Activated T-cell treated with anti-CD3 and anti-CD28 coated beads, Interleukin-2, amount 50 U/mL, for 24 hours (primary cell): ENCODE results near the gene FIG4.
"Not testable (repeated sequence)": the region's sequence is repeated elsewhere in the genome, so short reads cannot be mapped to it uniquely, and the experiment has no call there.

Experiments used
- DNase-seq: peaks from one replicate; pipeline ENCODE4 v3.0.0-alpha.2; 2020
- H3K27ac Mint-ChIP-seq: 2 replicates; pipeline ENCODE4 v1.8.0; 2020; ENCODE audit warnings: mild to moderate bottlenecking, mixed read lengths
- H3K27me3 Mint-ChIP-seq: 2 replicates; pipeline ENCODE4 v1.8.0; 2020; ENCODE audit warnings: mixed read lengths
- H3K36me3 Mint-ChIP-seq: 2 replicates; pipeline ENCODE4 v1.8.0; 2020; ENCODE audit warnings: low read depth, mixed read lengths
- H3K4me1 Mint-ChIP-seq: 2 replicates; pipeline ENCODE4 v1.8.0; 2020; ENCODE audit warnings: low read depth, mixed read lengths
- H3K4me3 Mint-ChIP-seq: 2 replicates; pipeline ENCODE4 v1.8.0; 2020; ENCODE audit warnings: mild to moderate bottlenecking, moderate library complexity, mixed read lengths
- H3K9me3 Mint-ChIP-seq: 2 replicates; pipeline ENCODE4 v1.8.0; 2020; ENCODE audit warnings: mixed read lengths

FIG4 gene

GRCh38 chr6:109715616-109716015 lies 24.5 kb downstream of the FIG4 start:
- Mint-ChIP-seq H3K36me3 (peaks cover 35% of the 10 kb centered on the region), H3K27ac (no peak overlapping the region), H3K4me3 (no peak overlapping the region), H3K27me3 (no peaks in the 10 kb centered on the region), H3K4me1 (peaks cover 13% of the 10 kb centered on the region), H3K9me3 (no peaks in the 10 kb centered on the region)
- no peak for DNase-seq

GRCh38 chr6:109717971-109718370 lies 26.9 kb downstream of the FIG4 start:
- H3K27me3 Mint-ChIP-seq = no peaks in the 10 kb centered on the region
- no peaks in the 10 kb centered on the region for H3K9me3 Mint-ChIP-seq
- DNase-seq = no peak
- H3K4me3 Mint-ChIP-seq = no peak overlapping the region
- H3K27ac Mint-ChIP-seq = no peak overlapping the region
- peaks cover 50% of the 10 kb centered on the region for H3K36me3 Mint-ChIP-seq
- H3K4me1 Mint-ChIP-seq = peaks cover 5% of the 10 kb centered on the region

GRCh38 chr6:109718991-109719390 lies 27.9 kb downstream of the FIG4 start:
- no peaks in the 10 kb centered on the region for H3K4me1 Mint-ChIP-seq
- no peaks in the 10 kb centered on the region for H3K9me3 Mint-ChIP-seq
- DNase-seq = no peak
- no peak overlapping the region for H3K4me3 Mint-ChIP-seq
- H3K27ac Mint-ChIP-seq = no peak overlapping the region
- H3K27me3 Mint-ChIP-seq = no peaks in the 10 kb centered on the region
- peaks cover 58% of the 10 kb centered on the region for H3K36me3 Mint-ChIP-seq

- peaks cover 67% of the 10 kb centered on the region for H3K36me3 Mint-ChIP-seq
Measured at GRCh38 chr6:109720311-109720710, 29.2 kb downstream of the FIG4 start.

GRCh38 chr6:109722011-109722410 lies 30.9 kb downstream of the FIG4 start:
- peaks cover 2% of the 10 kb centered on the region for H3K9me3 Mint-ChIP-seq
- no peak overlapping the region for H3K27ac Mint-ChIP-seq
- no peaks in the 10 kb centered on the region for H3K4me1 Mint-ChIP-seq
- H3K4me3 Mint-ChIP-seq = no peak overlapping the region
- no peak for DNase-seq
- peaks cover 63% of the 10 kb centered on the region for H3K36me3 Mint-ChIP-seq
- H3K27me3 Mint-ChIP-seq = no peaks in the 10 kb centered on the region

More at GRCh38 chr6:109720311-109720710, 29.2 kb downstream of the FIG4 start:
- DNase-seq = no peak
- no peak overlapping the region for H3K27ac Mint-ChIP-seq
- H3K4me3 Mint-ChIP-seq = no peak overlapping the region
- H3K4me1 Mint-ChIP-seq = no peaks in the 10 kb centered on the region
- peaks cover 2% of the 10 kb centered on the region for H3K9me3 Mint-ChIP-seq
- H3K27me3 Mint-ChIP-seq = no peaks in the 10 kb centered on the region

GRCh38 chr6:109722564-109723254 lies 31.6 kb downstream of the FIG4 start:
- Mint-ChIP-seq H3K27me3 (no peaks in the 10 kb centered on the region), H3K9me3 (peaks cover 2% of the 10 kb centered on the region), H3K4me3 (no peak overlapping the region), H3K27ac (no peak overlapping the region), H3K4me1 (no peaks in the 10 kb centered on the region), H3K36me3 (peaks cover 66% of the 10 kb centered on the region)
- DNase-seq = no peak

GRCh38 chr6:109725250-109725649 lies 34.2 kb downstream of the FIG4 start:
- not testable (repeated sequence) for H3K27ac Mint-ChIP-seq, H3K27me3 Mint-ChIP-seq, H3K9me3 Mint-ChIP-seq, H3K4me3 Mint-ChIP-seq, H3K4me1 Mint-ChIP-seq, DNase-seq
- H3K36me3 Mint-ChIP-seq = peaks cover 56% of the 10 kb centered on the region

GRCh38 chr6:109736273-109737025 lies 45.4 kb downstream of the FIG4 start:
- Mint-ChIP-seq H3K4me1 (peaks cover 3% of the 10 kb centered on the region), H3K4me3 (no peak overlapping the region), H3K9me3 (no peaks in the 10 kb centered on the region), H3K27ac (no peak overlapping the region), H3K27me3 (no peaks in the 10 kb centered on the region), H3K36me3 (peaks cover 59% of the 10 kb centered on the region)
- DNase-seq = no peak

GRCh38 chr6:109738255-109738654 lies 47.2 kb downstream of the FIG4 start:
- DNase-seq = no peak
- no peaks in the 10 kb centered on the region for H3K27me3 Mint-ChIP-seq
- H3K9me3 Mint-ChIP-seq = no peaks in the 10 kb centered on the region
- H3K4me3 Mint-ChIP-seq = no peak overlapping the region
- peaks cover 61% of the 10 kb centered on the region for H3K36me3 Mint-ChIP-seq
- H3K27ac Mint-ChIP-seq = no peak overlapping the region
- H3K4me1 Mint-ChIP-seq = peaks cover 3% of the 10 kb centered on the region

GRCh38 chr6:109738667-109739066 lies 47.6 kb downstream of the FIG4 start:
- Mint-ChIP-seq H3K27me3 (no peaks in the 10 kb centered on the region), H3K36me3 (peaks cover 62% of the 10 kb centered on the region), H3K4me3 (no peak overlapping the region), H3K4me1 (peaks cover 3% of the 10 kb centered on the region), H3K27ac (no peak overlapping the region), H3K9me3 (no peaks in the 10 kb centered on the region)
- DNase-seq = no peak

- DNase-seq = no peak
- peaks cover 3% of the 10 kb centered on the region for H3K4me1 Mint-ChIP-seq
- H3K4me3 Mint-ChIP-seq = no peak overlapping the region
- H3K27ac Mint-ChIP-seq = no peak overlapping the region
- H3K27me3 Mint-ChIP-seq = no peaks in the 10 kb centered on the region
- no peaks in the 10 kb centered on the region for H3K9me3 Mint-ChIP-seq
- H3K36me3 Mint-ChIP-seq = peaks cover 68% of the 10 kb centered on the region
Measured at GRCh38 chr6:109739686-109740085, 48.6 kb downstream of the FIG4 start.

- H3K27ac Mint-ChIP-seq = peak overlapping the region; percentile 54
- H3K27me3 Mint-ChIP-seq = no peaks in the 10 kb centered on the region
- H3K36me3 Mint-ChIP-seq = peaks cover 57% of the 10 kb centered on the region
- peaks cover 3% of the 10 kb centered on the region for H3K4me1 Mint-ChIP-seq
- DNase-seq = no peak
- no peak overlapping the region for H3K4me3 Mint-ChIP-seq
- H3K9me3 Mint-ChIP-seq = no peaks in the 10 kb centered on the region
Measured at GRCh38 chr6:109740787-109741186, 49.7 kb downstream of the FIG4 start.

- no peak overlapping the region for H3K27ac Mint-ChIP-seq
Measured at GRCh38 chr6:109743739-109744138, 52.6 kb downstream of the FIG4 start.

GRCh38 chr6:109744779-109745178 lies 53.7 kb downstream of the FIG4 start:
- H3K9me3 Mint-ChIP-seq, H3K27ac Mint-ChIP-seq, H3K4me1 Mint-ChIP-seq, DNase-seq, H3K27me3 Mint-ChIP-seq, H3K4me3 Mint-ChIP-seq: not testable (repeated sequence)
- peaks cover 28% of the 10 kb centered on the region for H3K36me3 Mint-ChIP-seq

More at GRCh38 chr6:109743739-109744138, 52.6 kb downstream of the FIG4 start:
- Mint-ChIP-seq H3K27me3 (no peaks in the 10 kb centered on the region), H3K4me3 (no peak overlapping the region), H3K9me3 (no peaks in the 10 kb centered on the region), H3K4me1 (peaks cover 3% of the 10 kb centered on the region), H3K36me3 (peaks cover 36% of the 10 kb centered on the region)
- no peak for DNase-seq

- no peaks in the 10 kb centered on the region for H3K9me3 Mint-ChIP-seq
- H3K36me3 Mint-ChIP-seq = peaks cover 22% of the 10 kb centered on the region
- no peak overlapping the region for H3K4me3 Mint-ChIP-seq
- no peaks in the 10 kb centered on the region for H3K4me1 Mint-ChIP-seq
- DNase-seq = no peak
- H3K27ac Mint-ChIP-seq = no peak overlapping the region
- no peaks in the 10 kb centered on the region for H3K27me3 Mint-ChIP-seq
Measured at GRCh38 chr6:109747221-109747620, 56.1 kb downstream of the FIG4 start.
